Left ventricle myocardium inferior (tissue), 1 donor: Measurements from ENCODE around the gene TMEM43. TPM values are rescaled to one million over a fixed set of nuclear protein-coding genes. Genes with fewer than 3 reads are reported as not detected.

Source experiments
- DNase-seq: peaks from one replicate; pipeline ENCODE4 v3.0.0-alpha.2; 2020
- H3K27ac ChIP-seq: fragments of 200-600 bp; replicated peaks from 2 replicates; pipeline ENCODE4 v1.8.0; 2021
- H3K27me3 ChIP-seq: fragments of 200-600 bp; 2 replicates; pipeline ENCODE4 v1.8.0; 2021; ENCODE audit warnings: low read depth
- H3K36me3 ChIP-seq: fragments of 200-600 bp; 2 replicates; pipeline ENCODE4 v1.8.0; 2021
- H3K4me1 ChIP-seq: fragments of 200-600 bp; 2 replicates; pipeline ENCODE4 v1.8.0; 2021
- H3K4me3 ChIP-seq: fragments of 200-600 bp; 2 replicates; pipeline ENCODE4 v1.8.0; 2021; ENCODE audit warnings: mild to moderate bottlenecking, moderate library complexity
- H3K9me3 ChIP-seq: fragments of 200-600 bp; replicated peaks from 2 replicates; pipeline ENCODE4 v1.8.0; 2021
- CTCF ChIP-seq: fragments of 200-600 bp; IDR thresholded peaks from 2 replicates; pipeline ENCODE4 v1.8.0; 2021; ENCODE audit warnings: antibody characterized with exemption, mild to moderate bottlenecking, borderline replicate concordance
- intact Hi-C: fragments of 100-400 bp; cut with micrococcal nuclease; formaldehyde crosslinking; loops from one replicate; pipeline ENCODE4 v1.11.0; 2022
- total RNA-seq: library from RNA; stranded (reverse); fragmentation: NEBNext Ultra II Directional; extraction: Animal tissue kit (Norgen Biotek cat#: 25700); gene quantifications from one replicate; pipeline ENCODE4 v1.2.1, GENCODE V29; 2021
- donor health status: DM: no; HTN: yes; CAD: no; lungs with severe emphysema.

Gene TMEM43
- total RNA-seq, 1 donor from 2014 or later: 44.4 TPM

- no peak for DNase-seq
- H3K36me3 ChIP-seq: peaks cover 92% of the 10 kb centered on the region
- H3K27me3 ChIP-seq: no peaks in the 10 kb centered on the region
- no peak overlapping the region for H3K27ac ChIP-seq
- no peaks in the 10 kb centered on the region for H3K4me1 ChIP-seq
- no peak overlapping the region for H3K4me3 ChIP-seq
- intact Hi-C loops: no loop called here
- TF ChIP-seq CTCF: no peak
- peaks cover 14% of the 10 kb centered on the region for H3K9me3 ChIP-seq
Observed at GRCh38 chr3:14156843-14157561, 32.1 kb downstream of the TMEM43 start.

- no peak overlapping the region for H3K4me3 ChIP-seq
- no peak for DNase-seq
- H3K36me3 ChIP-seq: peaks cover 93% of the 10 kb centered on the region
- peaks cover 18% of the 10 kb centered on the region for H3K9me3 ChIP-seq
- TF ChIP-seq CTCF: no peak
- H3K27ac ChIP-seq: no peak overlapping the region
- H3K4me1 ChIP-seq: no peaks in the 10 kb centered on the region
- intact Hi-C loops: no loop called here
- H3K27me3 ChIP-seq: no peaks in the 10 kb centered on the region
Observed at GRCh38 chr3:14157951-14158350, 33.1 kb downstream of the TMEM43 start.

- no peak overlapping the region for H3K27ac ChIP-seq
- no peaks in the 10 kb centered on the region for H3K4me1 ChIP-seq
- intact Hi-C loops: no loop called here
- DNase-seq: no peak
- no peak for TF ChIP-seq CTCF
- no peaks in the 10 kb centered on the region for H3K27me3 ChIP-seq
- no peak overlapping the region for H3K4me3 ChIP-seq
- H3K36me3 ChIP-seq: peaks cover 93% of the 10 kb centered on the region
- peaks cover 18% of the 10 kb centered on the region for H3K9me3 ChIP-seq
Observed at GRCh38 chr3:14158370-14158769, 33.5 kb downstream of the TMEM43 start.

GRCh38 chr3:14159426-14159825 is 34.6 kb downstream of the TMEM43 start:
- no peak for DNase-seq
- peaks cover 97% of the 10 kb centered on the region for H3K36me3 ChIP-seq
- H3K4me3 ChIP-seq: no peak overlapping the region
- no peaks in the 10 kb centered on the region for H3K4me1 ChIP-seq
- no peaks in the 10 kb centered on the region for H3K27me3 ChIP-seq
- no peak overlapping the region for H3K27ac ChIP-seq
- peaks cover 18% of the 10 kb centered on the region for H3K9me3 ChIP-seq
- intact Hi-C loops: no loop called here
- no peak for TF ChIP-seq CTCF

- no peak overlapping the region for H3K4me3 ChIP-seq
- no peak for DNase-seq
- TF ChIP-seq CTCF: no peak
- peaks cover 100% of the 10 kb centered on the region for H3K36me3 ChIP-seq
- no peak overlapping the region for H3K27ac ChIP-seq
- H3K9me3 ChIP-seq: peaks cover 18% of the 10 kb centered on the region
- no peaks in the 10 kb centered on the region for H3K27me3 ChIP-seq
- intact Hi-C loops: no loop called here
- no peaks in the 10 kb centered on the region for H3K4me1 ChIP-seq
Observed at GRCh38 chr3:14161282-14161681, 36.4 kb downstream of the TMEM43 start.
